Endothelial cell of umbilical vein (primary cell): ENCODE data around the gene FOLR2. TPM values are rescaled to one million over a fixed set of nuclear protein-coding genes. Genes with fewer than 3 reads are reported as not detected.
A peak's percentile ranks its signal among the peaks of the same experiment; 100 is the strongest.

Experiments used
- BruUV-seq: library from RNA; stranded (reverse); fragments of 400-500 nt; replicated peaks from 2 replicates; lab custom pipeline; 2021; lab: Mats Ljungman, UMichigan
- CTCF ChIA-PET: fragments of 300-600, 350-600 bp; sonication (Branson Sonifier 250); formaldehyde crosslinking; loops from one replicate; lab custom pipeline; 2021; ENCODE audit warnings: antibody characterized with exemption, inconsistent platforms; lab: Charles Lee
- POLR2A ChIA-PET: fragments of 300-600, 350-600 bp; sonication (Branson Sonifier 250); formaldehyde crosslinking; loops from one replicate; lab custom pipeline; 2021; ENCODE audit warnings: antibody characterized with exemption, inconsistent platforms; lab: Charles Lee
- DNase-seq: peaks from one replicate; pipeline ENCODE4 v3.0.0-alpha.2; 2011; ENCODE audit warnings: low read depth, low spot score
- FAIRE-seq: peaks from 2 replicates; lab custom pipeline; 2011; peaks lifted over from hg19 to GRCh38; lab: Jason Lieb, UNC
- H2AFZ ChIP-seq: 2 replicates; pipeline ENCODE4 v1.6.0; 2012; ENCODE audit warnings: low read depth, low read length, control low read depth, inconsistent platforms
- H3K27ac ChIP-seq: 2 replicates; pipeline ENCODE4 v1.5.1; 2011; ENCODE audit warnings: low read depth, mild to moderate bottlenecking, control low read depth, low read length, moderate library complexity; ENCODE audit not compliant: insufficient read depth
- H3K27me3 ChIP-seq, 2 experiments: 2 replicates each; pipeline versions ENCODE4 v1.6.0 to v1.6.1; 2011; ENCODE audit warnings: low read length in 2 of 2, mixed read lengths in 1 of 2; ENCODE audit not compliant: control insufficient read depth in 2 of 2, insufficient read depth in 2 of 2
- H3K36me3 ChIP-seq, 2 experiments: 2 replicates in 1 of 2; 3 replicates in 1 of 2; pipeline ENCODE4 v1.5.1; 2011; ENCODE audit warnings: low read length in 2 of 2, mild to moderate bottlenecking in 1 of 2, moderate library complexity in 1 of 2; ENCODE audit not compliant: control insufficient read depth in 2 of 2, insufficient read depth in 2 of 2; ENCODE audit errors: extremely low read depth in 1 of 2
- H3K4me1 ChIP-seq: 3 replicates; pipeline ENCODE4 v1.5.1; 2011; ENCODE audit warnings: mild to moderate bottlenecking, low read length; ENCODE audit not compliant: control insufficient read depth, insufficient read depth; ENCODE audit errors: extremely low read depth
- H3K4me2 ChIP-seq: 2 replicates; pipeline ENCODE4 v1.6.1; 2011; ENCODE audit warnings: low read length, control low read depth, mixed read lengths; ENCODE audit not compliant: insufficient read depth
- H3K4me3 ChIP-seq, 3 experiments: fragments of 200-600 bp in 1 of 3; sonication (generic), shearing (Covaris generic) in 1 of 3; replicated peaks in 1 of 3; 2 replicates each; pipeline ENCODE4 v1.5.1; 2011 to 2016; ENCODE audit warnings: control low read depth in 3 of 3, low read length in 3 of 3, mild to moderate bottlenecking in 2 of 3, inconsistent platforms in 1 of 3, low read depth in 1 of 3, moderate library complexity in 1 of 3; ENCODE audit not compliant: insufficient read depth in 1 of 3
- H3K79me2 ChIP-seq: 2 replicates; pipeline ENCODE4 v1.6.0; 2012; ENCODE audit warnings: low read length, inconsistent platforms; ENCODE audit not compliant: control insufficient read depth, insufficient read depth
- H3K9ac ChIP-seq: replicated peaks from 2 replicates; pipeline ENCODE3; 2011; ENCODE audit warnings: low read length, control low read depth; ENCODE audit not compliant: insufficient read depth; ENCODE audit errors: extremely low read depth
- H3K9me1 ChIP-seq: replicated peaks from 3 replicates; pipeline ENCODE4 v1.6.0; 2011; ENCODE audit warnings: mild to moderate bottlenecking, low read length; ENCODE audit not compliant: control insufficient read depth, insufficient read depth; ENCODE audit errors: extremely low read depth
- H3K9me3 ChIP-seq: replicated peaks from 2 replicates; pipeline ENCODE4 v1.5.1; 2012; ENCODE audit warnings: low read length, inconsistent platforms; ENCODE audit not compliant: control insufficient read depth, insufficient read depth
- H4K20me1 ChIP-seq: replicated peaks from 2 replicates; pipeline ENCODE3; 2011; ENCODE audit warnings: mild to moderate bottlenecking, low read length; ENCODE audit not compliant: control insufficient read depth, insufficient read depth; ENCODE audit errors: extremely low read depth
- CTCF ChIP-seq, 2 donors: IDR thresholded peaks; 1 replicate in 1 of 2; 2 replicates in 1 of 2; pipeline ENCODE4 v1.5.1; 2011; ENCODE audit warnings: low read length in 2 of 2, mild to moderate bottlenecking in 2 of 2, moderate library complexity in 2 of 2, control low read depth in 1 of 2, inconsistent platforms in 1 of 2, low read depth in 1 of 2; ENCODE audit not compliant: insufficient read depth in 1 of 2; ENCODE audit errors: extremely low read depth in 1 of 2
- EZH2 ChIP-seq: IDR thresholded peaks from 2 replicates; pipeline ENCODE4 v1.6.1; 2012; ENCODE audit warnings: borderline replicate concordance, low read depth, mild to moderate bottlenecking, moderate library complexity, low read length, inconsistent platforms; ENCODE audit not compliant: severe bottlenecking
- FOS ChIP-seq: IDR thresholded peaks from 2 replicates; pipeline ENCODE4 v1.6.1; 2011; ENCODE audit warnings: mild to moderate bottlenecking, low read length, moderate library complexity, borderline replicate concordance; ENCODE audit not compliant: insufficient read depth
- GATA2 ChIP-seq: IDR thresholded peaks from 2 replicates; pipeline ENCODE4 v1.7.0; 2011; ENCODE audit warnings: low read depth, mild to moderate bottlenecking, moderate library complexity, mixed read lengths, low read length; ENCODE audit not compliant: insufficient read length, insufficient read depth
- JUN ChIP-seq: IDR thresholded peaks from 2 replicates; pipeline ENCODE4 v1.6.1; 2011; ENCODE audit warnings: borderline replicate concordance, low read depth; ENCODE audit not compliant: insufficient read length, insufficient read depth
- MAX ChIP-seq: IDR thresholded peaks from 2 replicates; pipeline ENCODE4 v1.6.1; 2011; ENCODE audit not compliant: insufficient read depth, insufficient read length
- MYC ChIP-seq: IDR thresholded peaks from one replicate; pipeline ENCODE4 v1.6.1; 2011; ENCODE audit warnings: mild to moderate bottlenecking, low read depth, low read length
- POLR2A ChIP-seq: IDR thresholded peaks from 2 replicates; pipeline ENCODE4 v1.6.1; 2012; ENCODE audit warnings: low read depth, mild to moderate bottlenecking, control low read depth, low read length
- POLR2AphosphoS5 ChIP-seq: IDR thresholded peaks from 2 replicates; pipeline ENCODE4 v1.6.1; 2012; ENCODE audit warnings: low read depth, mild to moderate bottlenecking, control low read depth, low read length, moderate library complexity; ENCODE audit not compliant: insufficient read depth
- dilution Hi-C: fragments of 300-500 bp; cut with MboI; formaldehyde crosslinking; loops from one replicate; pipeline ENCODE4 v1.15.0; 2019; ENCODE audit warnings: low sequenced_read_pairs; ENCODE audit not compliant: extremely low pct_ligation_motif_present
- intact Hi-C: fragments of 100-400 bp; cut with micrococcal nuclease; formaldehyde crosslinking; loops from one replicate; pipeline ENCODE4 v1.10.0; 2022
- polyA plus RNA-seq, 4 experiments: library from polyadenylated mRNA; depleted of rRNA in 3 of 4; stranded (reverse) in 3 of 4; unstranded in 1 of 4; fragments of >200 nt; gene quantifications; 2 replicates each; pipeline versions ENCODE4 v1.2.1 to v1.2.3, GENCODE V29; 2011 to 2012; ENCODE audit warnings: missing spikeins in 1 of 4
- total RNA-seq: library from RNA; stranded (reverse); gene quantifications from 2 replicates; pipeline ENCODE4 v1.2.3, GENCODE V29; 2021

The FOLR2 gene
- total and polyA plus RNA-seq, 2 donors (not counting 3 experiments of a cell fraction or from before 2014, with no cell fraction given): not detected

- DNase-seq (no peak), FAIRE-seq (no peak)
- no TSS peak for BruUV-seq
- CTCF ChIA-PET: interaction anchor here (1.3 kb wide), 1 partner anchor 188 kb away, joined by 3 read pairs; no protein-coding TSS in a partner anchor
- H3K9me3 ChIP-seq: no peaks in the 10 kb centered on the region
- no peak overlapping the region for H3K4me2 ChIP-seq
- H3K36me3 ChIP-seq: no peaks in the 10 kb centered on the region
- H3K4me1 ChIP-seq: peaks cover 12% of the 10 kb centered on the region
- H2AFZ ChIP-seq: no peak overlapping the region
- intact Hi-C loops (no loop called here), dilution Hi-C loops (no loop called here)
- TF ChIP-seq EZH2: peak; percentile 55
- no peak for TF ChIP-seq JUN
- no peaks in the 10 kb centered on the region for H3K79me2 ChIP-seq
- H4K20me1 ChIP-seq: no peaks in the 10 kb centered on the region
- no peaks in the 10 kb centered on the region for H3K9me1 ChIP-seq
- H3K27ac ChIP-seq: no peak overlapping the region
- H3K27me3 ChIP-seq: peaks cover 70 to 88% of the 10 kb centered on the region in 2 experiments
- POLR2A ChIA-PET: no interaction called here
- no peak overlapping the region for H3K9ac ChIP-seq
- H3K4me3 ChIP-seq: no peak overlapping the region
Measured at GRCh38 chr11:72243173-72244059, 26.8 kb downstream of the FOLR2 start.

- intact Hi-C loops (no loop called here), dilution Hi-C loops (no loop called here)
- TF ChIP-seq POLR2A (no peak), POLR2AphosphoS5 (no peak), FOS (no peak), CTCF (IDR thresholded peaks at IDR 0.05; ENCODE audit: extremely low read depth in 1 of 2, insufficient read depth in 1 of 2, low read depth in 1 of 2, low read length in 2 of 2) (no peak), EZH2 (no peak), MYC (no peak), GATA2 (no peak), MAX (no peak), JUN (no peak)
- Histone ChIP-seq H3K9me3 (no peaks in the 10 kb centered on the region), H3K9me1 (no peaks in the 10 kb centered on the region), H3K36me3 (no peaks in the 10 kb centered on the region), H3K4me2 (no peak within 1 kb of the TSS), H3K4me3 (no peak within 1 kb of the TSS), H4K20me1 (no peaks in the 10 kb centered on the region), H3K79me2 (no peaks in the 10 kb centered on the region), H3K27ac (no peak within 1 kb of the TSS), H3K27me3 (peaks cover 76 to 90% of the 10 kb centered on the region in 2 experiments), H3K9ac (no peak within 1 kb of the TSS), H3K4me1 (peaks cover 12% of the 10 kb centered on the region), H2AFZ (no peak within 1 kb of the TSS)
- ChIA-PET POLR2A (no interaction called here), CTCF (interaction anchor here (1.3 kb wide), 1 partner anchor 187 kb away, joined by 3 read pairs; no protein-coding TSS in a partner anchor)
- BruUV-seq: no TSS peak
- DNase-seq (no peak), FAIRE-seq (no peak)
Measured at GRCh38 chr11:72244060-72244360, 27.4 kb downstream of the FOLR2 start, which contains the start of gene PHOX2A. TSS of gene PHOX2A (minus strand) at chr11:72244176. CDS start at chr11:72244004, 172 bp downstream.
